Activated CD4-positive, alpha-beta T cell treated with anti-CD3 and anti-CD28 coated beads, Interleukin-10, Interleukin-2, amounts not matched to agents 100 ng/mL and 50 ng/mL, durations not matched to agents 16 hours and 8 hours (primary cell): ENCODE results near the gene ATF4.
A peak's percentile ranks its signal among the peaks of the same experiment; 100 is the strongest.

Source experiments
- DNase-seq: peaks from one replicate; pipeline ENCODE4 v3.0.0-alpha.2; 2020

Gene ATF4

DNA sequence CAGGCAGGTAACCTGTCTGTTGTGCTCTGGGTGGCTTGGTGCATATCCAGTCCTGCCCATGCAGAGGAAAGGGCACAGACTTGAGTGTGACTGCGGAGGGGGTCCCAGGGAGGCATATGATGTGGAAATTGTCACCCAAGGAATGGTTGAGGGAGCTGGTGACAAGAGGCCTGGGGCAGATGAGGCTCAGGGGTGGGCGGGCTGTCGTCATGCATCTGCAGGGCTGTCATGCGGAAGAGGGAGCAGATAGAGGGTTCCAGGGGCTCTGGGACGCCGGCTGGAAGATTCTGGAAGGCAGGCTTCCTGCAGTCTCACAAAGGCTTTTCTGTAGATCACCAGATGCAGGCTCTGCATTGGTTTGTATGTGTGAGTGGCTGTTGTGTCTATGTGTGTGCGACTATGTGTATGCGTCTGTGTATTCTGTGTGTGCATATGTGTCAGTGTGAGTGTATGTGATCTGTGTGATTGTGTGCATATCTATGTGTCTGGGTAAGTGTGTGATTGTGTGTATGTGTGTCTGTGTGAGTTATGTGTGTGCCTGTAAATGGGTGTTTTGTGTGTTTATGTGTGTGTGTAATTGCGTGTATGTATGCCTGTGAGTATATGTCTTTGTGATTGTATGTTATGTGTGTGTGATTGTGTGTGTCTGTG lies 42.6 kb downstream of the ATF4 start:
- no peak for DNase-seq

DNA sequence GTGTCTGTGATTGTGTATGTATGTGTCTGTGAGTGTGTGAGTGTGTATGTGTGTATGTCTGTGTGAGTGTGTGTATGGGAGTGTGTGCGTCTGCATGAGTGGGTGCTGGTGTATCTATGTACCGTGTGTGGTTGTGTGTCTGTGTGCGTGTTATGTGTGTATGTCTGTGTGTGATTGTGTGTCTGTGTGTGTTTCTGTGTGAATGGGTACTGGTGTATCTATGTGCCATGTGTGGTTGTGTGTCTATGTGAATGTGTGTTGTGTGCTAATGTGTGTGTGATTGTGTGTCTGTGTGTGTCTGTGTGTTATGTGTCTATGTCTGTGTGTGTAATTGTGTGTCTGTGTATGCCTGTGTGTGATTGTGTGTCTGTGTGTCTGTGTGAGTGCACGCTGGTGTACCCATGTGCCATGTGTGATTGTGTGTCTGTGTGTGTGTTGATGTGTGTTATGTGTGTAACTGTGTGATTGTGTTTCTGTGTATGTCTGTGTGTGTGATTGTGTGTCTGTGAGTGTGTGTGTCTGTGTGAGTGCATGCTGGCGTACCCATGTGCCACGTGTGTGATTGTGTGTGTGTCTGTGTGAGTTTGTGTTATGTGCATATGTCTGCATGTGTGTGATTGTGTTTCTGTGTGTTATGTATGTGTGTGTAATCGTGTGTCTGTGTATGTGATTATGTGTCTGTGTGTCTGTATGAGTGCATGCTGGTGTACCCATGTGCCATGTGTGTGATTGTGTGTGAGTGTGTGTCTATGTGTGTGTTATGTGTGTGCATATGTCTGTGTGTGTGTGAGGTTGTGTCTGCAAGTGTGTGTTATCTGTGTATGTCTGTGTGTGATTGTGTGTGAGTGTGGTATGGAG lies 43.4 kb downstream of the ATF4 start:
- no peak for DNase-seq

DNA sequence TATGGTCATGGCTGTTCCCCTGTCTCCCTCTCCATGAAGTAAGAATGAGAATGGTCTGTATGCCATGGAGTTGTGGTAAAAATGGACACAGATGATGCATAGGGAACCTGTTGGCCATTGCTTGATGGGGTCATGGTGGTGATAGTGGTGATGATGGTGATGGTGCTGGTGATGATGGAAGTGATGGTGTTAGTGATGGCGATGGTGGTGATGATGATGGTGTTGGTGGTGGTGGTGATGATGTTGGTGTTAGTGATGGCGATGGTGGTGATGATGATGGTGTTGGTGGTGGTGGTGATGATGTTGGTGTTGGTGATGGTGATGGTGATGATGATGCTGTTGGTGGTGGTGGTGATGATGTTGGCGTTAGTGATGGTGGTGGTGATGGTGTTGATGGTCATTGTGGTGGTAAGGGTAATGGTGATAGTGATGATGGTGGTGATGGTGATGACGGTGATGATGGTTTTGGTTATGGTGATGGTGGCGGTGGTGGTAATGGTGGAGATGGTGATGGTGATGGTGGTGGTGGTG lies 45.1 kb downstream of the ATF4 start:
- DNase-seq, result no peak

DNA sequence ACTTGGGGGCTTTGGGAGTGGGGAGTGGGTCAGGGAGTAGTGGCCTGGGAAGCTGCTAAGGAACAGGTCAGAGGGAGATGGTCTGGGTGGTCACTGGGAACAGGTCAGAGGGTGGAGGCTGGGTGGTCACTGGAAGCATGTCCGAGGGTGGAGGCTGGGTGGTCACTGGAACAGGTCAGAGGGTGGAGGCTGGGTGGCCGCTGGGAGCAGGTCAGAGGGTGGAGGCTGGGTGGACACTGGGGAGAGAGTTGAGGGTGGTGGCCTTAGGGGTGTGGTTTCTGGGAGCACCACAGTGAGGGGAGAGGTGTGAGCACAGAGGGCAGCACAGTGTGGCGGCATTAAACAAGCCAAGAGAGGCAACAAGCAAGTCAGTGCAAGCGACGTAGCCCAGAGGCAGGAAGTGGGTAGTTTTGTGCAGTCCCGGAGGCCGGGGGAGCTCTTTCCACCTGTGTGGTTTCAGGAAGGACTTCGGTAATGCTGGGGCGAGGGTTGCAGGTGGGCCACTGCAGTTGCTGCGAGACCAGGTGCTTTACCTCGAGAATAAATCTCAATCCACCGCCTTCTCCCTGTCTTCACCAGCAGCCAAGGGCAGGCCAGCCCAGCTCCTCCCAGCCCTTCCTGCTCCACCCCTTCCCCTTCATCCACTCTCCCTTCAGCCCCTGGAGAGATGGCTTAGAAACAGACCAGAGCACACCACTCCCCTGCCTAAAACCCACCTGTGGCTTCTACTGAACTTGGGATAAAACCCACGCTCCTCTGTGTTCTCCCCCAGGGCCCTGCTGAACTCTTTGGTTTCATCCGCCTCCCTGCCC lies 47.0 kb downstream of the ATF4 start:
- DNase-seq, result peak; percentile 19

DNA sequence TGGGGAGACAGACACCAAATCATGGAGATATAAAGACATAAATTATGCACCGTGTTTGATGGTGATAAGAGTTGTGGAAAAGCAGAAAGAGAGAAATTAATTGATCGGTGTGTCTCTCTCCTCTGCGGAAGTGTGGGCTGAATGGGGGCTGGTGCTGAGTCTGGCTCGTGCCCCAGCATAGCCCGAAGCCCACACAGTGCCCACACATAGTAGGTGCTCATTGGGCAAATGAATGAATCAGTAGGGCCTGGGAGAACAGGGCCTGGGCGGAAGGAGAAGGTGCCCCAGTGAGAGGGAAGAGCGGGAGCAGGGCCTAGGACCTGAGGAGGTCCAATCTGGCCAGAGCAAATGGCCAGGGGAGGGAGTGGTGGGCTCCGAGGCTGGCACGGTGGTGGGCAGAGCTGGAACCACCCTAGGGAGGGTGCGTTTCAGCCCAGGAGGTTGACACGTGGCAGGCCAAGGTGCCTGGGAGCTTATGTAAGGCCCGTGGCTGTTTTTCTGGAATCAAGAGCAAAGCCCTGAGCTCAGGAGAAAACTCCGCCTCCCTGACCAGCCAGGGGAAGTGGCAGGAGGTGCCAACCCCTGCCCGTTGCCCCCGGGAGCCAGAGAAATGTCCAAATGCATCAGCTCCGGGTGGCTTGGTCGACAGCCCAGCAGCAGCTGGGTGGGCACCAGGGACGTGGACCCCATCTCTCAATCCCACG lies 48.1 kb downstream of the ATF4 start:
- DNase-seq, result no peak

DNA sequence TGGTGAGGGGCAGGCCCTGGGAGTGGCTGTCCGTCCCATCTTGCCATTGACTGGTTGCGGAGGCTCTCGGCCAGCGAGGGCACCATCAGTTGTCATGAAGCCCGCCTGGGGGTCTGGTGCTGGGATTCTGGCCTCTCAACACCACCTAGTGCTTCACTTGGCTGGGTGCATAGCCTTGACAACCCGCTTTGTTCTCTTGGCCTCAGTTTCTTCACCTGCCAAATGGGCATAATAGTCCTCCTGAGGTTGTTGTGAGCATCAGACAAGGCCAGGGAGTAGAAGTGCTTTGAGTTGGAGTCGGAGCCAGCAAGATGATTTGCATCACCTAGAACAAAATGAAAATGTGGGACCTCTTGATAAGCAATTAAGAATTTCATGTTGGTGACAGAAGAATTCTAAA lies 48.7 kb downstream of the ATF4 start:
- DNase-seq, result no peak

DNA sequence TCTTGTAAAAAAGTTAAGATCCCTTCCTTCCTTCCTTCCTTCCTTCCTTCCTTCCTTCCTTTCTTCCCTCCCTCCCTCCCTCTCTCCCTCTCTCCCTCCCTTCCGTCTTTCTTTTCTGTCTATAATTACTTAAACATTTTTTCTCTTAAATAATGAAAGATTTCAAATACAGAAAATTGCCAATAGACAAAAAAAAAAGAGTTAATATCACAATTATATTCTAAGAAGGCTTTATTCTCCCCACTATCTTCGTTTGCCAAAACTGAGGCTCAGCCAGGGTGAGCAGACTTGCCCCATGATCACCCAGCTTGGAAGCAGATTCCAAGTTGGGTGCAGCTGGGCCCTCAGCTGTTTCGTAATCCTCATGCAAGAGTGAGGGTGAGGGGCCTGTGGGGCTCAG lies 49.9 kb downstream of the ATF4 start:
- DNase-seq, result no peak

DNA sequence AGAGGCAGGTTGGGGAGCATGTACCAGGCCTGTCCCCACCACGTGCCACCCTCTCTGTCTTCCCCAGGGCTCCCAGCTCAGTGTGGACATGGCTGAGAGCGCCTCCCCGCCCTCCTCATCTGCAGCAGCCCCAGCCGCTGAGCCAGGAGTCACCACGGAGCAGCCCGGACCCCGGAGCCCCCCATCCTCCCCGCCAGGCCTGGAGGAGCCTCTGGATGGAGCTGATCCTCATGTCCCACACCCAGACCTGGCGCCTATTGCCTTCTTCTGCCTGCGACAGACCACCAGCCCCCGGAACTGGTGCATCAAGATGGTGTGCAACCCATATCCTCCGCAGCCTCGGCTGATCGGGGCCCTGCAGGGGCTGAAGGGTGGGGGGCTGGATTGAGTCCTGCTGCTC lies 50.3 kb downstream of the ATF4 start, which contains the start of gene CACNA1I:
Gene CACNA1I (plus strand): TSS at position 89 of the 400 bp plus-strand sequence. CDS start 0 bp downstream, at position 89.
- DNase-seq, result no peak

DNA sequence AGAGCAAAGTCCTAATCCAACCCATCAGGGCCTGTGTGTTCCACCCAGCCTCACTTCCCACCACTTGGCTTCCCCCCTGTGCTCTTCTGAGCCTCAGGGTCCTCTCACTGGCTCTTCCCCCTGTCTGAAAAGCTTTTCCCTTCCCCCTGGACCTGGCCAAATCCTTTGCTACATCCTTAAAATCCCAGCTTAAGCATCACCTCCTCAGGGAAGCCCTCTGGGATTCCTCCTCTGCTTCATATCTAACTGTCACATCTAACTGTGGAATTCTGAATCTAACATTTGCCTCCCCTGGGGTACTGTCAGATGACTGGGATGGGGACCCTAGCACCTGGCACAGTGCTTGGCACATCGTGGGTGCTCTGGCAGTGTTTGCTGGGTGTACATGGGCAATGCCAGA lies 51.2 kb downstream of the ATF4 start:
- DNase-seq, result no peak
